Liver (tissue), 9 donors: ENCODE results near the gene DNPEP. TPM values are rescaled to one million over a fixed set of nuclear protein-coding genes. Genes with fewer than 3 reads are reported as not detected.

ENCODE experiments used
- DNase-seq: peaks from one replicate; pipeline ENCODE4 v3.0.0-alpha.2; 2017; ENCODE audit warnings: low spot score
- H3K27ac ChIP-seq, 2 donors: one replicate each; pipeline ENCODE4 v1.7.0; 2013; ENCODE audit warnings: inconsistent platforms in 2 of 2, low read length in 2 of 2, control low read depth in 1 of 2, low read depth in 1 of 2, mild to moderate bottlenecking in 1 of 2
- H3K27me3 ChIP-seq, 4 donors: one replicate each; pipeline versions ENCODE4 v1.6.1 to v1.7.0; 2013; ENCODE audit warnings: low read length in 3 of 4, inconsistent platforms in 1 of 4, mild to moderate bottlenecking in 1 of 4, moderate library complexity in 1 of 4; ENCODE audit not compliant: control insufficient read depth in 4 of 4, insufficient read depth in 4 of 4
- H3K36me3 ChIP-seq, 4 donors: one replicate each; pipeline versions ENCODE4 v1.6.1 to v1.7.0; 2013; ENCODE audit warnings: low read length in 3 of 4, mild to moderate bottlenecking in 3 of 4, low read depth in 1 of 4, moderate library complexity in 1 of 4; ENCODE audit not compliant: control insufficient read depth in 4 of 4, insufficient read depth in 3 of 4
- H3K4me1 ChIP-seq, 4 donors: one replicate each; pipeline versions ENCODE4 v1.6.1 to v1.7.0; 2013; ENCODE audit warnings: low read length in 3 of 4, mild to moderate bottlenecking in 3 of 4, moderate library complexity in 1 of 4; ENCODE audit not compliant: control insufficient read depth in 4 of 4, insufficient read depth in 4 of 4
- H3K4me3 ChIP-seq, 3 donors: one replicate each; pipeline versions ENCODE4 v1.6.1 to v1.7.0; 2013; ENCODE audit warnings: low read length in 3 of 3, control low read depth in 1 of 3, low read depth in 1 of 3, mild to moderate bottlenecking in 1 of 3
- H3K9ac ChIP-seq, 2 donors: one replicate each; pipeline ENCODE4 v1.7.0; 2013; ENCODE audit warnings: low read length in 2 of 2, mild to moderate bottlenecking in 2 of 2, moderate library complexity in 2 of 2, control low read depth in 1 of 2, low read depth in 1 of 2
- H3K9me3 ChIP-seq, 4 donors: one replicate each; pipeline versions ENCODE4 v1.6.1 to v1.7.0; 2013; ENCODE audit warnings: low read length in 3 of 4; ENCODE audit not compliant: control insufficient read depth in 4 of 4
- CTCF ChIP-seq: fragments of 150-350 bp; IDR thresholded peaks from 2 replicates; pipeline ENCODE4 v1.5.1; 2017; ENCODE audit warnings: improper control_type of control experiment, low read depth, low read length; ENCODE audit not compliant: missing input control
- EGR1 ChIP-seq, 2 donors: IDR thresholded peaks; 2 replicates each; pipeline ENCODE4 v1.6.1; 2016 to 2018; ENCODE audit warnings: antibody characterized with exemption in 2 of 2, low read depth in 2 of 2
- FOXA1 ChIP-seq: IDR thresholded peaks from 2 replicates; pipeline ENCODE4 v1.6.1; 2016; ENCODE audit warnings: antibody characterized with exemption
- FOXA2 ChIP-seq: IDR thresholded peaks from 2 replicates; pipeline ENCODE4 v1.6.1; 2016; ENCODE audit warnings: antibody characterized with exemption
- GABPA ChIP-seq, 2 donors: IDR thresholded peaks in 1 of 2; conservative IDR thresholded peaks in 1 of 2; 2 replicates each; pipeline ENCODE4 v1.6.1; 2016; ENCODE audit warnings: antibody characterized with exemption in 2 of 2, mild to moderate bottlenecking in 1 of 2, moderate library complexity in 1 of 2
- HNF4A ChIP-seq, 2 donors: conservative IDR thresholded peaks; 2 replicates each; pipeline ENCODE4 v1.6.1; 2016; ENCODE audit warnings: antibody characterized with exemption in 2 of 2, mild to moderate bottlenecking in 2 of 2
- HNF4G ChIP-seq: IDR thresholded peaks from 2 replicates; pipeline ENCODE4 v1.6.1; 2016; ENCODE audit warnings: antibody characterized with exemption
- JUND ChIP-seq, 2 donors: IDR thresholded peaks; 2 replicates each; pipeline ENCODE4 v1.6.1; 2016; ENCODE audit warnings: antibody characterized with exemption in 2 of 2
- MAX ChIP-seq: IDR thresholded peaks from 2 replicates; pipeline ENCODE4 v1.6.1; 2016; ENCODE audit warnings: antibody characterized with exemption
- NR2F2 ChIP-seq: IDR thresholded peaks from 2 replicates; pipeline ENCODE4 v1.6.1; 2016; ENCODE audit warnings: antibody characterized with exemption
- RAD21 ChIP-seq, 2 donors: IDR thresholded peaks; 2 replicates each; pipeline ENCODE4 v1.6.1; 2016; ENCODE audit warnings: antibody characterized with exemption in 2 of 2, mild to moderate bottlenecking in 2 of 2
- REST ChIP-seq: IDR thresholded peaks from 2 replicates; pipeline ENCODE4 v1.6.1; 2016; ENCODE audit warnings: antibody characterized with exemption, mild to moderate bottlenecking
- RXRA ChIP-seq, 2 donors: IDR thresholded peaks; 2 replicates each; pipeline ENCODE4 v1.6.1; 2017 to 2018; ENCODE audit warnings: antibody characterized with exemption in 2 of 2, mild to moderate bottlenecking in 1 of 2
- SP1 ChIP-seq: IDR thresholded peaks from 2 replicates; pipeline ENCODE4 v1.6.1; 2018; ENCODE audit warnings: antibody characterized with exemption, mild to moderate bottlenecking
- TAF1 ChIP-seq: conservative IDR thresholded peaks from 2 replicates; pipeline ENCODE4 v1.6.1; 2016; ENCODE audit warnings: antibody characterized with exemption, mild to moderate bottlenecking
- YY1 ChIP-seq: IDR thresholded peaks from 2 replicates; pipeline ENCODE4 v1.6.1; 2016; ENCODE audit warnings: antibody characterized with exemption, mild to moderate bottlenecking
- ZBTB33 ChIP-seq: IDR thresholded peaks from 2 replicates; pipeline ENCODE4 v1.6.1; 2016; ENCODE audit warnings: antibody characterized with exemption
- WGBS: extraction: QIAGEN DNeasy Blood & Tissue Kit; methylation state at CpG from one replicate; pipeline ENCODE4 v1.1.7; 2013; 5-methylcytosine and 5-hydroxymethylcytosine counted together
- polyA plus RNA-seq, 2 donors: library from polyadenylated mRNA; stranded (reverse) in 1 of 2; unstranded in 1 of 2; fragments of 200-250 nt in 1 of 2; fragments of >200 nt in 1 of 2; fragmentation: Nextera tagmentation in 1 of 2; extraction: Ambion mirVana in 1 of 2; gene quantifications; one replicate each; pipeline versions ENCODE4 v1.2.1 to v1.2.3, GENCODE V29; 2013 to 2015
- total RNA-seq, 2 donors: library from RNA; depleted of rRNA; stranded (reverse); fragments of >200 nt; gene quantifications; one replicate each; pipeline ENCODE4 v1.2.3, GENCODE V29; 2014
- TF ChIP-seq, protein P1 (sequence below): IDR thresholded peaks from 2 replicates; pipeline ENCODE4 v1.6.1; 2016; ENCODE audit warnings: antibody characterized with exemption
- donor health status: healthy.
- donor health status: healthy.
- donor health status: healthy.
- donor health status: healthy.
- donor health status: healthy.

The DNPEP gene
- total and polyA plus RNA-seq, 4 donors = 25.8 to 58.4 (median 45.8) TPM

DNA sequence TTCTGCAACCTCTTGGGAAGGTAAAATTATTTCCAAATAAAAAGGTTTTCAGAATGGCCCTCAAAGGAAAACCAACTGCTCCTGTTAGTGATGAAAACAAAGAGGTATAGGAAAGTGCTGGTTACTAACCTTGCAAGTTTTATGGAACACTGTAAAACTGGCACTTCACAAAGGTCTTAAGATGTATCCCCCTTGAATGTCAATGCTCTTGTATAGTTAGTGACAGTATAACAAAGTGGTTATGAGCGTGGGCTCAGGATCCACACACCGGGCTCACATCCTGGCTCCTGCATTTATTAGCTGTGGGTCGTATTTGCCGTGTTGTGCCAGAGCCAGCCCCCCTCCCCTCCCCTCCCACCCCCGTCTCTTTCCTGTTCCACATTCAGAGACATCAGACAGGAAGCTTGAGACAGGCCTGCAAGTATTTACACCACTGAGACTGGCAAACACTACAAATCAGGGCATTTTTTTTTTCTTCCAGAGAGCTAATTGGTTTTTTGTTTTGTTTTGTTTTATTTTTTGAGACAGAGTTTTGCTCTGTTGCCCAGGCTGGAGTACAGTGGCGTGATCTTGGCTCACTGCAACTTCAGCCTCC is 9.2 kb upstream of the DNPEP start:
- Histone ChIP-seq H3K4me3 (no peak overlapping the region), H3K9me3 (no peaks in the 10 kb centered on the region), H3K27me3 (no peaks in the 10 kb centered on the region), H3K27ac (no peak overlapping the region), H3K36me3 (no peaks in the 10 kb centered on the region), H3K9ac (no peak overlapping the region), H3K4me1 (peaks cover 0 to 12% (median 10%) of the 10 kb centered on the region in 4 donors)
- WGBS = 80% methylated on average over 6 of the region's 6 CpGs
- TF ChIP-seq CTCF (no peak), SP1 (no peak), HNF4G (no peak), REST (no peak), NR2F2 (no peak)
- no peak for DNase-seq

GRCh38 chr2:219395609-219396008 is 7.9 kb upstream of the DNPEP start:
- Histone ChIP-seq H3K9ac (no peak overlapping the region), H3K4me1 (peaks cover 0 to 12% (median 10%) of the 10 kb centered on the region in 4 donors), H3K27ac (no peak overlapping the region), H3K9me3 (no peaks in the 10 kb centered on the region), H3K36me3 (no peaks in the 10 kb centered on the region), H3K4me3 (no peak overlapping the region), H3K27me3 (no peaks in the 10 kb centered on the region)
- no peak for TF ChIP-seq FOXA2
- no peak for TF ChIP-seq JUND (IDR thresholded peaks at IDR 0.05)
- no peak for TF ChIP-seq FOXA1
- no peak for TF ChIP-seq REST
- no peak for TF ChIP-seq ZBTB33
- TF ChIP-seq CTCF = no peak
- no peak for TF ChIP-seq RAD21 (IDR thresholded peaks at IDR 0.05)
- TF ChIP-seq EGR1 (IDR thresholded peaks at IDR 0.05; ENCODE audit: low read depth in 2 of 2) = no peak
- TF ChIP-seq SP1 = no peak
- no peak for TF ChIP-seq RXRA (IDR thresholded peaks at IDR 0.05)
- no peak for TF ChIP-seq HNF4G
- TF ChIP-seq, protein P1, sequence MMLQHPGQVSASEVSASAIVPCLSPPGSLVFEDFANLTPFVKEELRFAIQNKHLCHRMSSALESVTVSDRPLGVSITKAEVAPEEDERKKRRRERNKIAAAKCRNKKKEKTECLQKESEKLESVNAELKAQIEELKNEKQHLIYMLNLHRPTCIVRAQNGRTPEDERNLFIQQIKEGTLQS = no peak
- TF ChIP-seq MAX = no peak
- no peak for TF ChIP-seq NR2F2
- TF ChIP-seq HNF4A (conservative IDR thresholded peaks at IDR 0.05) = no peak
- TF ChIP-seq YY1 = no peak
- TF ChIP-seq TAF1 = no peak
- TF ChIP-seq GABPA (IDR thresholded peaks at IDR 0.05 in 1 of 2, conservative IDR thresholded peaks at IDR 0.05 in 1 of 2) = no peak
- WGBS = 95% methylated on average over 3 of the region's 3 CpGs
- no peak for DNase-seq
